Mesendoderm (in vitro differentiated cells): ENCODE results near the gene NXPH2.

ENCODE experiments used
- DNase-seq: peaks from one replicate; pipeline ENCODE4 v3.0.0; 2013
- H2AK5ac ChIP-seq: 2 replicates; pipeline ENCODE4 v1.6.1; 2013; ENCODE audit warnings: low read length, inconsistent platforms
- H2BK120ac ChIP-seq: 2 replicates; pipeline ENCODE4 v1.6.1; 2013; ENCODE audit warnings: low read depth, mild to moderate bottlenecking, low read length, moderate library complexity, mixed read lengths
- H2BK15ac ChIP-seq: replicated peaks from 2 replicates; pipeline ENCODE4 v1.6.1; 2013; ENCODE audit warnings: low read depth, mild to moderate bottlenecking, moderate library complexity
- H2BK5ac ChIP-seq: 2 replicates; pipeline ENCODE4 v1.6.1; 2013; ENCODE audit warnings: low read length, inconsistent platforms
- H3K18ac ChIP-seq: 2 replicates; pipeline ENCODE4 v1.6.1; 2013; ENCODE audit warnings: mild to moderate bottlenecking, low read length, mixed read lengths
- H3K23ac ChIP-seq: one replicate; pipeline ENCODE4 v1.6.1; 2013; ENCODE audit warnings: low read length
- H3K27ac ChIP-seq: 2 replicates; pipeline ENCODE4 v1.5.1; 2013; ENCODE audit warnings: low read depth, mild to moderate bottlenecking, inconsistent platforms, low read length, moderate library complexity
- H3K27me3 ChIP-seq: 2 replicates; pipeline ENCODE4 v1.6.1; 2013; ENCODE audit warnings: low read length, control low read depth, mild to moderate bottlenecking, inconsistent platforms; ENCODE audit not compliant: insufficient read depth, poor library complexity
- H3K36me3 ChIP-seq: 2 replicates; pipeline ENCODE4 v1.6.1; 2013; ENCODE audit warnings: low read length, inconsistent platforms; ENCODE audit not compliant: control insufficient read depth, insufficient read depth
- H3K4ac ChIP-seq: one replicate; pipeline ENCODE4 v1.6.1; 2013; ENCODE audit warnings: low read depth, mild to moderate bottlenecking, low read length, moderate library complexity
- H3K4me1 ChIP-seq: 2 replicates; pipeline ENCODE4 v1.6.1; 2013; ENCODE audit warnings: low read depth, low read length, inconsistent platforms; ENCODE audit not compliant: control insufficient read depth
- H3K4me2 ChIP-seq: 2 replicates; pipeline ENCODE4 v1.6.1; 2013; ENCODE audit warnings: low read length
- H3K4me3 ChIP-seq: 2 replicates; pipeline ENCODE4 v1.5.1; 2013; ENCODE audit warnings: mild to moderate bottlenecking, low read length
- H3K56ac ChIP-seq: one replicate; pipeline ENCODE4 v1.6.1; 2013; ENCODE audit warnings: low read length
- H3K79me1 ChIP-seq: 2 replicates; pipeline ENCODE4 v1.6.1; 2013; ENCODE audit warnings: low read length, inconsistent platforms
- H3K79me2 ChIP-seq: 2 replicates; pipeline ENCODE4 v1.6.1; 2013; ENCODE audit warnings: mild to moderate bottlenecking, low read length; ENCODE audit not compliant: control insufficient read depth, insufficient read depth
- H3K9ac ChIP-seq: 2 replicates; pipeline ENCODE4 v1.6.1; 2013; ENCODE audit warnings: low read length, inconsistent platforms
- H4K5ac ChIP-seq: one replicate; pipeline ENCODE4 v1.6.1; 2013; ENCODE audit warnings: low read length
- H4K8ac ChIP-seq: one replicate; pipeline ENCODE4 v1.6.1; 2013; ENCODE audit warnings: low read depth, mild to moderate bottlenecking, control low read depth, low read length, moderate library complexity
- WGBS: extraction: QIAGEN DNeasy Blood & Tissue Kit; methylation state at CpG from one replicate; pipeline ENCODE4 v1.1.7; 2013; ENCODE audit warnings: low lambda C conversion rate, missing lambda C conversion rate; ENCODE audit not compliant: insufficient coverage; ENCODE audit errors: extremely low coverage; 5-methylcytosine and 5-hydroxymethylcytosine counted together

NXPH2 gene

DNA sequence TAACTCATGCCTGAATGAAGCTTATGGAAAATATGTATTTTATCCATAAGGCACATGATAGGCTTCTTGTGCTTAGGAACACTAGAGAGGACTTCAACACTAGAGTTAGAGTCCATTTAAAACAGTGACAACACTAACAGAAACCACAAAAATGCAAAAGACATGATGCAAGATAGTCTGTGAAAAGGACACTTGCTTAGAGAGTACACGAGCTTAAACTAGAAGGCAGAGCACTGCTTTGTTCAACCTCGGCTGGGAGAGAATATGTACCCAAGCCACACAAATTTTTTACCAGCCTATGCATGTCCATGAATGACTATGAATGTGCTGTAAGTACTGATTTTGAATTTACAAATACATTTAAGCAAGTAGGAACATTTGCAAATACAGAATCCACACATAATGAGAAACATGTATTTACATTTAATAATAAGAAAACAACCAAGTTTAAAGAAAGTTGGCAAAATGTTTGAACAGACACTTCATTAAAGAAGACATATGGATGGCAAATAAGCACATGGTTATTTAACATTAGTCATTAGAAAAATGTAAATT is 148.0 kb downstream of the NXPH2 start:
- Histone ChIP-seq H3K56ac (no peak overlapping the region), H3K4me3 (no peak overlapping the region), H3K4ac (no peak overlapping the region), H2BK120ac (no peak overlapping the region), H2BK15ac (no peak overlapping the region), H3K18ac (no peak overlapping the region), H3K4me1 (no peaks in the 10 kb centered on the region), H2AK5ac (no peak overlapping the region), H3K9ac (no peak overlapping the region), H4K8ac (no peak overlapping the region), H3K79me2 (no peaks in the 10 kb centered on the region), H3K27me3 (no peaks in the 10 kb centered on the region), H3K4me2 (no peak overlapping the region), H3K23ac (no peak overlapping the region), H3K79me1 (no peaks in the 10 kb centered on the region), H3K27ac (no peak overlapping the region), H3K36me3 (no peaks in the 10 kb centered on the region), H2BK5ac (no peak overlapping the region), H4K5ac (no peak overlapping the region)
- DNase-seq: no peak
- no CpG with 5 or more reads among the region's 2 CpGs for WGBS

DNA sequence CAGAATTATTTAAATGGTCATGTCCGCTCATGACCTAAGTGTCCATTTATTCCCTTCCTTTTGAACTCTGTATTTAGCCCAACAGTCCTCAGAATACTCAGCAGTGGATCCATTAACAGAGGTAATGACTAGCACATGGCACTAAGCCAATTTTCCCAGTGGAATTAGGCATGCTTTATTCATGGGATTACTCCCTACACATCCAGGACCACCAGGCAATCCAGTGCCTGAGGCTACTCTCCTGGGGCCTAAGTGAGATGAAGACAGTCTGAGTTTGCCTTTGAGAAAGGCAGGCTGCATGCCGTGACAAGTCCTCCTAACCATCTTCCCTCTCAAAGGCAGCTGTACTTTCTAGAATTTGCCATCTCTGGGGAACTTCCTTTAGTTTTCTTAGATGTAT is 150.0 kb downstream of the NXPH2 start:
- Histone ChIP-seq H3K27me3 (no peaks in the 10 kb centered on the region), H4K5ac (no peak overlapping the region), H3K4me2 (no peak overlapping the region), H3K27ac (no peak overlapping the region), H3K79me1 (no peaks in the 10 kb centered on the region), H3K4me1 (no peaks in the 10 kb centered on the region), H3K4me3 (no peak overlapping the region), H3K9ac (no peak overlapping the region), H2BK15ac (no peak overlapping the region), H3K4ac (peak overlapping the region; percentile 24), H2AK5ac (no peak overlapping the region), H3K56ac (no peak overlapping the region), H2BK5ac (no peak overlapping the region), H3K23ac (no peak overlapping the region), H2BK120ac (no peak overlapping the region), H3K79me2 (no peaks in the 10 kb centered on the region), H4K8ac (no peak overlapping the region), H3K18ac (no peak overlapping the region), H3K36me3 (no peaks in the 10 kb centered on the region)
- DNase-seq: peak; percentile 26
- WGBS: no CpG with 5 or more reads among the region's 2 CpGs

DNA sequence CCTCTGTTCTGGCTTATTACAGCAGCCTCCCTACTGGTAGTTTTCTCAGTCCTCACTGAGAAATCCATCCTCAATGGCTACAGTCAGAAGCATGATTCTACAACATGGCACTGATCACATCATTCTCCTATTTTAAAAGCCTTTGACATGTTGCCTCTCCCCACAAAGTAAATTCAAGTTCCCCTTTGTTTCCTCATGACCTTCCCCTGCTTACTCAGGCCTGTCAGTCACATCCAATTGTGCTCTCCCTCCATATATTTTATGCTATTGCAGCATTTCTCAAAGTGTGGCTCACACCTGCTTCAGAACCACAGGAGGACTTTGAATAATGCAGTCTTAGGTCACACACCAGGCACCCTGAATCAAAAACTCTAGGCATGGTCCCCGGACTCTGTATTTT is 154.0 kb downstream of the NXPH2 start:
- DNase-seq: no peak
- H4K8ac ChIP-seq: no peak overlapping the region
- no peak overlapping the region for H3K9ac ChIP-seq
- H4K5ac ChIP-seq: no peak overlapping the region
- H3K27ac ChIP-seq: no peak overlapping the region
- H3K4me2 ChIP-seq: no peak overlapping the region
- H2BK120ac ChIP-seq: no peak overlapping the region
- no peaks in the 10 kb centered on the region for H3K36me3 ChIP-seq
- H3K27me3 ChIP-seq: no peaks in the 10 kb centered on the region
- H3K23ac ChIP-seq: no peak overlapping the region
- no CpG with 5 or more reads among the region's 1 CpG for WGBS
- no peaks in the 10 kb centered on the region for H3K4me1 ChIP-seq
- H2AK5ac ChIP-seq: no peak overlapping the region
- no peak overlapping the region for H3K56ac ChIP-seq
- H3K4me3 ChIP-seq: no peak overlapping the region
- no peaks in the 10 kb centered on the region for H3K79me2 ChIP-seq
- H2BK5ac ChIP-seq: no peak overlapping the region
- no peaks in the 10 kb centered on the region for H3K79me1 ChIP-seq
- no peak overlapping the region for H3K18ac ChIP-seq
- no peak overlapping the region for H2BK15ac ChIP-seq
- no peak overlapping the region for H3K4ac ChIP-seq

DNA sequence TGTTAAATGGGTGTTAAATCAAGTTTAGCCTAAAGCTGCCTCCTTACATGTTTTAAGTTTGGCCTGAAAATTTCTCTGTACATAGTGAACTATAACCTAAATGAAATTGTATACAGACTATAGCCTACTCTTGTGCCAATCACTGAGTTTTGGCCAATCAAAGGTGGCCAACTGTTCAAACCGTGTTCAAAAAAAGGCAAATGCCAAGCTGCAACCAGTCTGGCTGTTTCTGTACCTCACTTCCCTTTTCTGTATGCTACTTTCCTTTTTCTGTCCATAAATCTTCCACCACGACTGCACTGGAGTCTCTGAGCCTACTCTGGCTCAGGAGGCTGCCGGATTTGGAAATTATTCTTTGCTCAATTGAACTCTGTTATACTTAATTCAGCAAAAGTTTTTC is 157.6 kb downstream of the NXPH2 start:
- Histone ChIP-seq H2BK5ac (no peak overlapping the region), H3K4me3 (no peak overlapping the region), H3K79me1 (no peaks in the 10 kb centered on the region), H3K56ac (no peak overlapping the region), H3K4ac (no peak overlapping the region), H3K27me3 (no peaks in the 10 kb centered on the region), H3K4me1 (no peaks in the 10 kb centered on the region), H3K9ac (no peak overlapping the region), H4K8ac (no peak overlapping the region), H2AK5ac (no peak overlapping the region), H3K18ac (no peak overlapping the region), H2BK120ac (no peak overlapping the region), H4K5ac (no peak overlapping the region), H3K36me3 (no peaks in the 10 kb centered on the region), H3K4me2 (no peak overlapping the region), H3K27ac (no peak overlapping the region), H3K23ac (no peak overlapping the region), H3K79me2 (no peaks in the 10 kb centered on the region), H2BK15ac (no peak overlapping the region)
- no CpG with 5 or more reads among the region's 3 CpGs for WGBS
- DNase-seq: no peak

DNA sequence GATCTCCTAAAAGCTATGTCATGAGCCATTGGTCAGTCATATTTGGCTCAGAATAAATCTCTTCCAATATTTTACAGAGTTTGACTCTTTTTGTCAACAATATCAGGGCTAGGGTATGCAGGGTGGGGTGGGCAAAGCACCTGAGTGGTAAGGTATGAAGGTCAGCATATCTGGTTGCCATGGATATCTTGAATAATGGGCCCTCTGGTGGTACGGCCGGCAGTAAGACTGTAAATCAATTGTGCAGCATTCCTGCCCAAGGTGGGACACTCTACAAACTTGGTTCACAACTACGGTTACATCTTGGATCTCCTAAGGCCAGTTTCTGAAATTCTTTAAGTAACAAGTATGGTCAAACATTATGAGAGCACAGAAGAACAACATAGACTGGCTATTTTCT is 159.1 kb downstream of the NXPH2 start:
- H3K4ac ChIP-seq: no peak overlapping the region
- no peaks in the 10 kb centered on the region for H3K79me1 ChIP-seq
- no peak overlapping the region for H2BK120ac ChIP-seq
- no peaks in the 10 kb centered on the region for H3K4me1 ChIP-seq
- no peak overlapping the region for H4K5ac ChIP-seq
- H3K27ac ChIP-seq: no peak overlapping the region
- H2BK15ac ChIP-seq: no peak overlapping the region
- no peak overlapping the region for H3K4me2 ChIP-seq
- H3K4me3 ChIP-seq: no peak overlapping the region
- WGBS: no CpG with 5 or more reads among the region's 3 CpGs
- no peak overlapping the region for H3K23ac ChIP-seq
- no peaks in the 10 kb centered on the region for H3K36me3 ChIP-seq
- H3K9ac ChIP-seq: no peak overlapping the region
- no peaks in the 10 kb centered on the region for H3K27me3 ChIP-seq
- no peak overlapping the region for H3K56ac ChIP-seq
- H3K79me2 ChIP-seq: no peaks in the 10 kb centered on the region
- no peak overlapping the region for H2AK5ac ChIP-seq
- no peak overlapping the region for H2BK5ac ChIP-seq
- peak; percentile 12 for DNase-seq
- H3K18ac ChIP-seq: no peak overlapping the region
- no peak overlapping the region for H4K8ac ChIP-seq

DNA sequence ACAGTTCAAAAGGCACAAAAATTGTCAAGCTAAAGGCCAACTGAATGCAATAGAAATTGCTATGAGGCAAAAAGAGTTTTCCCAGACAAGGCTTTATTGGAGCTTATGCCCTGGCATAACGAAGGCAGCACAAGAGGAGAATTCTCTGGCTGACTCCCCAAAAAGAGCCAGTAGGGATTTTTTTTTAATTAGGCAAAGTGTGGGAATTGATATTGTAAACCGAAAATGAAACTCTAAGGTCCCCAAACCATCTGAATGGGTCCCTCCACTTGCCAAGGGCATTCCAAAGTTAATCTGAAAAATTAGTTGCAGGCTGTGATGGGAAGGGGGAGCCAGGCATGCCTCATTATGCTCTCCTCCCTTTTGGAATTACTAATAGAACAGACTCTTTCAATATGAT is 159.8 kb downstream of the NXPH2 start:
- Histone ChIP-seq H3K18ac (no peak overlapping the region), H3K4ac (no peak overlapping the region), H3K36me3 (no peaks in the 10 kb centered on the region), H3K4me3 (no peak overlapping the region), H3K27ac (no peak overlapping the region), H2BK120ac (no peak overlapping the region), H2BK15ac (no peak overlapping the region), H2AK5ac (no peak overlapping the region), H3K4me2 (no peak overlapping the region), H4K8ac (no peak overlapping the region), H3K56ac (no peak overlapping the region), H3K9ac (no peak overlapping the region), H3K27me3 (no peaks in the 10 kb centered on the region), H3K79me2 (no peaks in the 10 kb centered on the region), H3K79me1 (no peaks in the 10 kb centered on the region), H4K5ac (no peak overlapping the region), H3K4me1 (no peaks in the 10 kb centered on the region), H2BK5ac (no peak overlapping the region), H3K23ac (no peak overlapping the region)
- WGBS: no CpG with 5 or more reads among the region's 2 CpGs
- no peak for DNase-seq
